HepG2 (cell line): ENCODE data around the gene ELK1. TPM values are rescaled to one million over a fixed set of nuclear protein-coding genes. Genes with fewer than 3 reads are reported as not detected.

Source experiments
- CBX2 ChIP-seq, 2 experiments: fragments of 200-600 bp in 1 of 2; sonication (generic); formaldehyde crosslinking in 1 of 2; IDR thresholded peaks; 2 replicates each; pipeline versions ENCODE4 v1.7.0 to v1.8.1; 2018 to 2022; ENCODE audit warnings: low read depth in 2 of 2, low read length in 1 of 2, mild to moderate bottlenecking in 1 of 2, missing genetic modification reagents in 1 of 2
- E2F2 ChIP-seq: sonication (generic); formaldehyde crosslinking; IDR thresholded peaks from 2 replicates; pipeline ENCODE4 v1.4.0; 2020; ENCODE audit warnings: missing genetic modification reagents, borderline replicate concordance
- ESRRA ChIP-seq: sonication (generic); formaldehyde crosslinking; IDR thresholded peaks from 2 replicates; pipeline ENCODE4 v1.5.1; 2020; ENCODE audit warnings: mild to moderate bottlenecking, low read depth, missing genetic modification reagents
- MED1 ChIP-seq: sonication (generic); formaldehyde crosslinking; IDR thresholded peaks from 2 replicates; pipeline ENCODE4 v1.4.0; 2020; ENCODE audit warnings: missing genetic modification reagents
- NCOA1 ChIP-seq: sonication (generic); formaldehyde crosslinking; IDR thresholded peaks from 2 replicates; pipeline ENCODE4 v1.9.0; 2021; ENCODE audit warnings: missing genetic modification reagents
- NFE2L2 ChIP-seq: fragments of 150-350 bp; IDR thresholded peaks from 2 replicates; pipeline ENCODE4 v1.6.1; 2014; ENCODE audit warnings: low read length
- NFYB ChIP-seq: sonication (generic); formaldehyde crosslinking; IDR thresholded peaks from 2 replicates; pipeline ENCODE4 v1.4.0; 2020; ENCODE audit warnings: missing genetic modification reagents
- NR1H2 ChIP-seq: sonication (generic); formaldehyde crosslinking; IDR thresholded peaks from 2 replicates; pipeline ENCODE4 v1.8.1; 2022; ENCODE audit warnings: low read depth, missing genetic modification reagents, borderline replicate concordance
- SP1 ChIP-seq, 2 experiments: fragments of 450-650 bp in 1 of 2; sonication (generic) in 1 of 2; formaldehyde crosslinking in 1 of 2; IDR thresholded peaks; 2 replicates each; pipeline versions ENCODE4 v1.4.0 to v1.6.1; 2016 to 2020; ENCODE audit warnings: missing genetic modification reagents in 1 of 2
- ZBTB42 ChIP-seq: sonication (generic); formaldehyde crosslinking; IDR thresholded peaks from 2 replicates; pipeline ENCODE4 v1.5.0; 2020; ENCODE audit warnings: mild to moderate bottlenecking, missing genetic modification reagents
- ZFP1 ChIP-seq: IDR thresholded peaks from 2 replicates; pipeline ENCODE4 v1.6.1; 2016
- ZFP90 ChIP-seq: sonication (generic); formaldehyde crosslinking; IDR thresholded peaks from 2 replicates; pipeline ENCODE4 v1.8.0; 2022; ENCODE audit warnings: missing genetic modification reagents, mild to moderate bottlenecking, inconsistent platforms, borderline replicate concordance
- ZNF17 ChIP-seq: sonication (generic); formaldehyde crosslinking; IDR thresholded peaks from 2 replicates; pipeline ENCODE4 v1.5.0; 2020; ENCODE audit warnings: mild to moderate bottlenecking, missing genetic modification reagents
- ZNF180 ChIP-seq: sonication (generic); formaldehyde crosslinking; IDR thresholded peaks from 2 replicates; pipeline ENCODE4 v1.4.0; 2020; ENCODE audit warnings: low read depth, missing genetic modification reagents, borderline replicate concordance
- ZNF253 ChIP-seq: sonication (generic); formaldehyde crosslinking; IDR thresholded peaks from 2 replicates; pipeline ENCODE4 v1.8.0; 2022; ENCODE audit warnings: mild to moderate bottlenecking, missing genetic modification reagents, borderline replicate concordance
- ZNF619 ChIP-seq: sonication (generic); formaldehyde crosslinking; IDR thresholded peaks from 2 replicates; pipeline ENCODE4 v1.4.0; 2020; ENCODE audit warnings: mild to moderate bottlenecking, missing genetic modification reagents
- polyA plus RNA-seq, 8 experiments: library from polyadenylated mRNA; depleted of rRNA in 3 of 8; stranded (reverse) in 7 of 8; unstranded in 1 of 8; fragments of >200 nt; fragmentation: Illumina TruSeq in 4 of 8; extraction: Trizol in 4 of 8; gene quantifications; 2 replicates each; pipeline versions ENCODE4 v1.2.1 to v1.2.3, GENCODE V29; 2011 to 2016; ENCODE audit warnings: low read depth in 4 of 8, missing spikeins in 1 of 8, mixed read lengths in 1 of 8; ENCODE audit not compliant: insufficient read depth in 1 of 8
- total RNA-seq, 5 experiments: library from RNA; depleted of rRNA; stranded (reverse); fragments of >200 nt; fragmentation: Illumina TruSeq; extraction: Trizol; gene quantifications; 2 replicates each; pipeline ENCODE4 v1.2.3, GENCODE V29; 2016; ENCODE audit warnings: low read depth in 1 of 5
- TF ChIP-seq, protein P1 (sequence below): sonication (generic); formaldehyde crosslinking; IDR thresholded peaks from 2 replicates; pipeline ENCODE4 v1.4.0; 2020; ENCODE audit warnings: missing genetic modification reagents
- TF ChIP-seq, protein P2 (sequence below): sonication (generic); formaldehyde crosslinking; IDR thresholded peaks from 2 replicates; pipeline ENCODE4 v1.5.1; 2020; ENCODE audit warnings: mild to moderate bottlenecking, moderate library complexity, missing genetic modification reagents
- TF ChIP-seq, protein P3 (sequence below): sonication (generic); formaldehyde crosslinking; IDR thresholded peaks from 2 replicates; pipeline ENCODE4 v1.5.0; 2020; ENCODE audit warnings: mild to moderate bottlenecking, missing genetic modification reagents

The ELK1 gene
- total and polyA plus RNA-seq, 2 of the 13 experiments (the other 11 are each of a cell fraction or from before 2014, with no cell fraction given): 4.3 to 7.2 TPM

DNA sequence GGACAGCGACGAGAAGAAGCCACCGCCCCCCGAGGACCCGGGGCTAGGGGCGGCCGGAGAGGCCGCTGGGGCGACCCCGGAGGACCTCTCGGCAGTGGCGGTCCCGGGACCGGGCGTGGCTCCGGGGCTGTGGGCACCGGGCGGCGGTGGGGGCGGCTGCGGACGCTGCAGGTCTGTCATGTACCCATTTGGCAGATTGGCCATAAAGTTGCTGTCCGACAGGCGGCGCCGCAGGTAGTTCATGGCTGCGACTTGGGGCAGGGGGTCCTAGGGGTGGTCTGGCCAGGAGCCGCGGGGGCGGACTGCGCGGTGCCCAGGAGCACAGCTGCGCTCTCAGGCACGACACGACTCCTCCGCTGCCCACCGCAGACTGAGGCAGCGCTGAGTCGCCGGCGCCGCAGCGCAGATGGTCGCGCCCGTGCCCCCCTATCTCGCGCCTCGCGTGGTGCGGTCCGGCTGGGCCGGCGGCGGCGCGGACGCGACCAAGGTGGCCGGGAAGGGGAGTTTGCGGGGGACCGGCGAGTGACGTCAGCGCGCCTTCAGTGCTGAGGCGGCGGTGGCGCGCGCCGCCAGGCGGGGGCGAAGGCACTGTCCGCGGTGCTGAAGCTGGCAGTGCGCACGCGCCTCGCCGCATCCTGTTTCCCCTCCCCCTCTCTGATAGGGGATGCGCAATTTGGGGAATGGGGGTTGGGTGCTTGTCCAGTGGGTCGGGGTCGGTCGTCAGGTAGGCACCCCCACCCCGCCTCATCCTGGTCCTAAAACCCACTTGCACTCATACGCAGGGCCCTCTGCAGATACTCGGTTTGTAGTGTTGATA lies 30.7 kb downstream of the ELK1 start, which contains the start of gene SYN1 (continued):
- no peak for TF ChIP-seq ZNF253 (CRISPR knock-in tag)
- no peak for TF ChIP-seq ZNF619 (CRISPR knock-in tag)
- no peak for TF ChIP-seq NFYB (CRISPR knock-in tag)
- no peak for TF ChIP-seq SP1 (IDR thresholded peaks at IDR 0.05)
- TF ChIP-seq SP1 (CRISPR knock-in tag; IDR thresholded peaks at IDR 0.05): 0 out of 2 replicates have a peak, but pooled peaks have one; percentile 19
- TF ChIP-seq, protein P1, sequence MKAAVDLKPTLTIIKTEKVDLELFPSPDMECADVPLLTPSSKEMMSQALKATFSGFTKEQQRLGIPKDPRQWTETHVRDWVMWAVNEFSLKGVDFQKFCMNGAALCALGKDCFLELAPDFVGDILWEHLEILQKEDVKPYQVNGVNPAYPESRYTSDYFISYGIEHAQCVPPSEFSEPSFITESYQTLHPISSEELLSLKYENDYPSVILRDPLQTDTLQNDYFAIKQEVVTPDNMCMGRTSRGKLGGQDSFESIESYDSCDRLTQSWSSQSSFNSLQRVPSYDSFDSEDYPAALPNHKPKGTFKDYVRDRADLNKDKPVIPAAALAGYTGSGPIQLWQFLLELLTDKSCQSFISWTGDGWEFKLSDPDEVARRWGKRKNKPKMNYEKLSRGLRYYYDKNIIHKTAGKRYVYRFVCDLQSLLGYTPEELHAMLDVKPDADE: no peak
- TF ChIP-seq MED1 (CRISPR knock-in tag): 0 out of 2 replicates have a peak, but pooled peaks have one; percentile 28
- no peak for TF ChIP-seq NCOA1 (CRISPR knock-in tag)
- TF ChIP-seq NR1H2 (CRISPR knock-in tag): no peak
- TF ChIP-seq CBX2 (IDR thresholded peaks at IDR 0.05; ENCODE audit: low read depth, low read length): no peak
- TF ChIP-seq CBX2 (CRISPR knock-in tag; IDR thresholded peaks at IDR 0.05; ENCODE audit: low read depth): no peak
- TF ChIP-seq, protein P2, sequence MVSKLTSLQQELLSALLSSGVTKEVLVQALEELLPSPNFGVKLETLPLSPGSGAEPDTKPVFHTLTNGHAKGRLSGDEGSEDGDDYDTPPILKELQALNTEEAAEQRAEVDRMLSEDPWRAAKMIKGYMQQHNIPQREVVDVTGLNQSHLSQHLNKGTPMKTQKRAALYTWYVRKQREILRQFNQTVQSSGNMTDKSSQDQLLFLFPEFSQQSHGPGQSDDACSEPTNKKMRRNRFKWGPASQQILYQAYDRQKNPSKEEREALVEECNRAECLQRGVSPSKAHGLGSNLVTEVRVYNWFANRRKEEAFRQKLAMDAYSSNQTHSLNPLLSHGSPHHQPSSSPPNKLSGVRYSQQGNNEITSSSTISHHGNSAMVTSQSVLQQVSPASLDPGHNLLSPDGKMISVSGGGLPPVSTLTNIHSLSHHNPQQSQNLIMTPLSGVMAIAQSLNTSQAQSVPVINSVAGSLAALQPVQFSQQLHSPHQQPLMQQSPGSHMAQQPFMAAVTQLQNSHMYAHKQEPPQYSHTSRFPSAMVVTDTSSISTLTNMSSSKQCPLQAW (CRISPR knock-in tag): no peak
- no peak for TF ChIP-seq ZNF180 (CRISPR knock-in tag)
- no peak; the same call in 1 of the 2 replicates for TF ChIP-seq ZFP90 (CRISPR knock-in tag)
- TF ChIP-seq ZFP1 (CRISPR knock-in tag): no peak
- TF ChIP-seq E2F2: no peak
- TF ChIP-seq ZBTB42 (CRISPR knock-in tag): no peak
- TF ChIP-seq NFE2L2: no peak
- TF ChIP-seq, protein P3, sequence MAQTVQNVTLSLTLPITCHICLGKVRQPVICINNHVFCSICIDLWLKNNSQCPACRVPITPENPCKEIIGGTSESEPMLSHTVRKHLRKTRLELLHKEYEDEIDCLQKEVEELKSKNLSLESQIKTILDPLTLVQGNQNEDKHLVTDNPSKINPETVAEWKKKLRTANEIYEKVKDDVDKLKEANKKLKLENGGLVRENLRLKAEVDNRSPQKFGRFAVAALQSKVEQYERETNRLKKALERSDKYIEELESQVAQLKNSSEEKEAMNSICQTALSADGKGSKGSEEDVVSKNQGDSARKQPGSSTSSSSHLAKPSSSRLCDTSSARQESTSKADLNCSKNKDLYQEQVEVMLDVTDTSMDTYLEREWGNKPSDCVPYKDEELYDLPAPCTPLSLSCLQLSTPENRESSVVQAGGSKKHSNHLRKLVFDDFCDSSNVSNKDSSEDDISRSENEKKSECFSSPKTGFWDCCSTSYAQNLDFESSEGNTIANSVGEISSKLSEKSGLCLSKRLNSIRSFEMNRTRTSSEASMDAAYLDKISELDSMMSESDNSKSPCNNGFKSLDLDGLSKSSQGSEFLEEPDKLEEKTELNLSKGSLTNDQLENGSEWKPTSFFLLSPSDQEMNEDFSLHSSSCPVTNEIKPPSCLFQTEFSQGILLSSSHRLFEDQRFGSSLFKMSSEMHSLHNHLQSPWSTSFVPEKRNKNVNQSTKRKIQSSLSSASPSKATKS (CRISPR knock-in tag): no peak
- no peak for TF ChIP-seq ZNF17 (CRISPR knock-in tag)
- no peak for TF ChIP-seq ESRRA (CRISPR knock-in tag)
